ENCODE measurements around the gene OR8D1. TPM values are rescaled to one million over a fixed set of nuclear protein-coding genes. Genes with fewer than 3 reads are reported as not detected.

The OR8D1 gene
- total RNA-seq, 6 experiments from 2014 or later: not detected

DNA sequence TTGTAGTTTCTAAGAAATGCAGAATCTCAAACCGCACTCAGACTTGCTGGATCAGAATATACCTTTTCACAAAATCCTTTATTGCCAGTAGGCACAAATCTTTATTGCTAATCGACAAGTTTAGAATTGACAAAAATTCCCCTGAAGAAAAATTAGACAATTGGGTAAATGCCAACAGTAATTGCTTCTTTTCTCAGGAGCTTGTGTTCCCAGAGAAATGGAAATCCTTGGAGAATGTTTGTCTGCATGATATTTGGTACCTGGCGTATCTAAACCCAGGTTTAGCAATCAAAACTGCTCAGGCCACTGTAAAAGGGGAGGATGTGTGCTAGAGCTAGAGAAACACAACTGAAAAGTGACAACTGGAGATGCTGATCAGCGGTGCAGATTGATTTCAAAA lies 57.7 kb downstream of the OR8D1 start, which contains the start of gene OR8G5:
OR8G5 (plus strand) TSS at position 301 of the 400 bp plus-strand sequence. CDS start 8,556 bp downstream, outside the sequence.
- Histone ChIP-seq H3K4me3 (no peak within 1 kb of the TSS), H3K9me3 (no peaks in the 10 kb centered on the region), H3K4me1 (no peaks in the 10 kb centered on the region), H3K36me3 (no peaks in the 10 kb centered on the region), H3K27me3 (no peaks in the 10 kb centered on the region), H3K27ac (no peak within 1 kb of the TSS)
- intact Hi-C loops (cut with DNase I): no loop called here
- 45% methylated on average over 4 of the region's 4 CpGs for WGBS (ENCODE audit: insufficient coverage, low coverage, low lambda C conversion rate, missing lambda C conversion rate)
- no peak for ATAC-seq
- no peak for DNase-seq
- no peak for TF ChIP-seq POLR2A (IDR thresholded peaks at IDR 0.05)
- TF ChIP-seq, protein P1, sequence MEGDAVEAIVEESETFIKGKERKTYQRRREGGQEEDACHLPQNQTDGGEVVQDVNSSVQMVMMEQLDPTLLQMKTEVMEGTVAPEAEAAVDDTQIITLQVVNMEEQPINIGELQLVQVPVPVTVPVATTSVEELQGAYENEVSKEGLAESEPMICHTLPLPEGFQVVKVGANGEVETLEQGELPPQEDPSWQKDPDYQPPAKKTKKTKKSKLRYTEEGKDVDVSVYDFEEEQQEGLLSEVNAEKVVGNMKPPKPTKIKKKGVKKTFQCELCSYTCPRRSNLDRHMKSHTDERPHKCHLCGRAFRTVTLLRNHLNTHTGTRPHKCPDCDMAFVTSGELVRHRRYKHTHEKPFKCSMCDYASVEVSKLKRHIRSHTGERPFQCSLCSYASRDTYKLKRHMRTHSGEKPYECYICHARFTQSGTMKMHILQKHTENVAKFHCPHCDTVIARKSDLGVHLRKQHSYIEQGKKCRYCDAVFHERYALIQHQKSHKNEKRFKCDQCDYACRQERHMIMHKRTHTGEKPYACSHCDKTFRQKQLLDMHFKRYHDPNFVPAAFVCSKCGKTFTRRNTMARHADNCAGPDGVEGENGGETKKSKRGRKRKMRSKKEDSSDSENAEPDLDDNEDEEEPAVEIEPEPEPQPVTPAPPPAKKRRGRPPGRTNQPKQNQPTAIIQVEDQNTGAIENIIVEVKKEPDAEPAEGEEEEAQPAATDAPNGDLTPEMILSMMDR (IDR thresholded peaks at IDR 0.05): no peak

Other genes with a start within 250 kb of the OR8D1 start
- gene VWA5A, start 198.5 kb downstream of the OR8D1 start, total RNA-seq: 1 to 10 TPM; 3.5 to 9.0 (median 5.8) TPM
- not detected for gene OR10D3, start 130.6 kb downstream of the OR8D1 start, total RNA-seq
- gene OR8G1, start 72.9 kb downstream of the OR8D1 start, total RNA-seq: not detected
- not detected for gene OR8G5, start 57.6 kb downstream of the OR8D1 start, total RNA-seq
- not detected for gene OR8D2, start 6.2 kb upstream of the OR8D1 start, total RNA-seq
- gene OR8B2, start 70.5 kb upstream of the OR8D1 start, total RNA-seq: not detected
- not detected for gene OR8B3, start 85.1 kb upstream of the OR8D1 start, total RNA-seq
- not detected for gene OR8B4, start 110.9 kb upstream of the OR8D1 start, total RNA-seq
- gene OR8B8, start 131.7 kb upstream of the OR8D1 start, total RNA-seq: not detected
- not detected for gene OR8B12, start 229.7 kb upstream of the OR8D1 start, total RNA-seq